OCI-LY7 (cell line): ENCODE data around the gene CDH15. TPM values are rescaled to one million over a fixed set of nuclear protein-coding genes. Genes with fewer than 3 reads are reported as not detected.

Source experiments
- BruUV-seq: library from RNA; stranded (reverse); fragments of 400-500 nt; replicated peaks from 2 replicates; lab custom pipeline; 2021; lab: Mats Ljungman, UMichigan
- CTCF ChIA-PET: fragments of 300-600 bp; sonication (Branson Sonifier 250); formaldehyde crosslinking; loops from one replicate; lab custom pipeline; 2022; ENCODE audit warnings: antibody characterized with exemption; ENCODE audit not compliant: unreplicated experiment; lab: Charles Lee
- POLR2A ChIA-PET: fragments of 300-600 bp; sonication (Branson Sonifier 250); formaldehyde crosslinking; loops from one replicate; lab custom pipeline; 2022; ENCODE audit warnings: antibody characterized with exemption; lab: Charles Lee
- DNase-seq: peaks from one replicate; pipeline ENCODE4 v3.0.0-alpha.2; 2015; ENCODE audit warnings: low spot score
- H2AFZ ChIP-seq: fragments of 200-600 bp; sonication (generic), shearing (Covaris generic); 2 replicates; pipeline ENCODE4 v1.6.1; 2014; ENCODE audit warnings: mild to moderate bottlenecking, antibody characterized with exemption, low read length, moderate library complexity
- H3K27ac ChIP-seq: fragments of 200-600 bp; sonication (generic); 2 replicates; pipeline ENCODE4 v1.5.1; 2014; ENCODE audit warnings: mixed run types, low read depth, mild to moderate bottlenecking, moderate library complexity, low read length, inconsistent platforms; ENCODE audit not compliant: poor library complexity, severe bottlenecking
- H3K36me3 ChIP-seq: fragments of 200-600 bp; sonication (generic); 2 replicates; pipeline ENCODE4 v1.6.1; 2014; ENCODE audit warnings: mild to moderate bottlenecking, antibody characterized with exemption, low read length, moderate library complexity, mixed read lengths; ENCODE audit not compliant: insufficient read depth
- H3K4me1 ChIP-seq: fragments of 200-600 bp; sonication (generic); 2 replicates; pipeline ENCODE4 v1.5.1; 2014; ENCODE audit warnings: mild to moderate bottlenecking, low read length; ENCODE audit not compliant: insufficient read depth, poor library complexity, severe bottlenecking
- H3K4me2 ChIP-seq: fragments of 200-600 bp; sonication (generic); 2 replicates; pipeline ENCODE4 v1.6.1; 2014; ENCODE audit warnings: mild to moderate bottlenecking, low read length
- H3K4me3 ChIP-seq: fragments of 200-600 bp; sonication (generic); 2 replicates; pipeline ENCODE4 v1.5.1; 2014; ENCODE audit warnings: mild to moderate bottlenecking, low read depth, low read length; ENCODE audit not compliant: poor library complexity, severe bottlenecking
- H3K79me2 ChIP-seq: fragments of 200-600 bp; sonication (generic); 2 replicates; pipeline ENCODE4 v1.6.1; 2016; ENCODE audit warnings: low read depth, mild to moderate bottlenecking, low read length, moderate library complexity, mixed read lengths; ENCODE audit not compliant: insufficient read depth
- H3K9me2 ChIP-seq: fragments of 200-600 bp; sonication (generic); 2 replicates; pipeline ENCODE4 v1.6.1; 2016; ENCODE audit warnings: mild to moderate bottlenecking, low read length, mixed read lengths; ENCODE audit not compliant: insufficient read depth
- H3K9me3 ChIP-seq: fragments of 200-600 bp; sonication (generic); 2 replicates; pipeline ENCODE4 v1.6.1; 2014; ENCODE audit warnings: mild to moderate bottlenecking, mixed run types, low read length, mixed read lengths
- H4K20me1 ChIP-seq: fragments of 200-600 bp; sonication (generic); 2 replicates; pipeline ENCODE4 v1.6.1; 2014; ENCODE audit warnings: mild to moderate bottlenecking, antibody characterized with exemption, low read length, moderate library complexity, mixed read lengths; ENCODE audit not compliant: insufficient read depth
- EZH2phosphoT487 ChIP-seq: fragments of 200-600 bp; sonication (generic); IDR thresholded peaks from 2 replicates; pipeline ENCODE4 v1.6.1; 2018; ENCODE audit warnings: low read depth, borderline replicate concordance, mild to moderate bottlenecking, mixed run types, antibody characterized with exemption, low read length, moderate library complexity, mixed read lengths
- intact Hi-C: fragments of 100-400 bp; cut with micrococcal nuclease; formaldehyde crosslinking; loops from one replicate; pipeline ENCODE4 v1.10.0; 2022; ENCODE audit not compliant: unreplicated experiment
- total RNA-seq, 2 experiments: library from RNA; depleted of rRNA in 1 of 2; stranded (reverse); fragments of >200 nt in 1 of 2; shearing (Covaris generic) in 1 of 2; gene quantifications; 2 replicates each; pipeline ENCODE4 v1.2.3, GENCODE V29; 2014 to 2022
- TF ChIP-seq, protein P1 (sequence below): fragments of 200-600 bp; sonication (generic); conservative IDR thresholded peaks from 2 replicates; pipeline ENCODE4 v1.5.1; 2014; ENCODE audit warnings: mild to moderate bottlenecking, antibody characterized with exemption, low read length, moderate library complexity, mixed read lengths

The CDH15 gene
- total RNA-seq, 2 experiments from 2014 or later: not detected

DNA sequence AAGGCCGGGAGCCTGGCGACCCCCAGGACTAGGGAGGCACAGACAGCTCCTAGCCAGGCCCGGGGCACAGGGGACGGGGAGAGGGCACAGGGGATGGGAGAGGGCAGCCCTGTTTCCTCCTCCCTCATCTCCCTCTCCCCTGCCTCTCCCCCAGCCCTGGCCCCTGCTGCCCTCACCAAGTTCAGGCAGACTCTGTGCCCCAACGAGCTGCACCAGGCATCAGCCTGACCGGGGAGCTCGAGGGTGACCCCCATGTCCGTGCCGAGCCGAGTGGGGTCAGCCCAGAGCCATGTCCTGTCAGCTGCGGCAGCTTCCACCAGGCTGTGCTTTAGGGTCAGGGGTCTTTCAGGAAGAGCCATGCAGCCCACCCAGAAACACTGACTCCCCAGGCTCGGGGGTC lies 6.0 kb downstream of the CDH15 start:
- BruUV-seq: no TSS peak
- H3K4me1 ChIP-seq: no peaks in the 10 kb centered on the region
- H3K4me3 ChIP-seq: no peak overlapping the region
- no peak for DNase-seq
- TF ChIP-seq, protein P1, sequence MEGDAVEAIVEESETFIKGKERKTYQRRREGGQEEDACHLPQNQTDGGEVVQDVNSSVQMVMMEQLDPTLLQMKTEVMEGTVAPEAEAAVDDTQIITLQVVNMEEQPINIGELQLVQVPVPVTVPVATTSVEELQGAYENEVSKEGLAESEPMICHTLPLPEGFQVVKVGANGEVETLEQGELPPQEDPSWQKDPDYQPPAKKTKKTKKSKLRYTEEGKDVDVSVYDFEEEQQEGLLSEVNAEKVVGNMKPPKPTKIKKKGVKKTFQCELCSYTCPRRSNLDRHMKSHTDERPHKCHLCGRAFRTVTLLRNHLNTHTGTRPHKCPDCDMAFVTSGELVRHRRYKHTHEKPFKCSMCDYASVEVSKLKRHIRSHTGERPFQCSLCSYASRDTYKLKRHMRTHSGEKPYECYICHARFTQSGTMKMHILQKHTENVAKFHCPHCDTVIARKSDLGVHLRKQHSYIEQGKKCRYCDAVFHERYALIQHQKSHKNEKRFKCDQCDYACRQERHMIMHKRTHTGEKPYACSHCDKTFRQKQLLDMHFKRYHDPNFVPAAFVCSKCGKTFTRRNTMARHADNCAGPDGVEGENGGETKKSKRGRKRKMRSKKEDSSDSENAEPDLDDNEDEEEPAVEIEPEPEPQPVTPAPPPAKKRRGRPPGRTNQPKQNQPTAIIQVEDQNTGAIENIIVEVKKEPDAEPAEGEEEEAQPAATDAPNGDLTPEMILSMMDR: no peak
- no peak for TF ChIP-seq EZH2phosphoT487
- no peak overlapping the region for H3K4me2 ChIP-seq
- no peaks in the 10 kb centered on the region for H3K9me2 ChIP-seq
- H4K20me1 ChIP-seq: no peaks in the 10 kb centered on the region
- no peak overlapping the region for H3K27ac ChIP-seq
- H3K9me3 ChIP-seq: no peaks in the 10 kb centered on the region
- intact Hi-C loops: no loop called here
- ChIA-PET CTCF (no interaction called here), POLR2A (no interaction called here)
- H2AFZ ChIP-seq: no peak overlapping the region
- H3K36me3 ChIP-seq: no peaks in the 10 kb centered on the region
- H3K79me2 ChIP-seq: no peaks in the 10 kb centered on the region

DNA sequence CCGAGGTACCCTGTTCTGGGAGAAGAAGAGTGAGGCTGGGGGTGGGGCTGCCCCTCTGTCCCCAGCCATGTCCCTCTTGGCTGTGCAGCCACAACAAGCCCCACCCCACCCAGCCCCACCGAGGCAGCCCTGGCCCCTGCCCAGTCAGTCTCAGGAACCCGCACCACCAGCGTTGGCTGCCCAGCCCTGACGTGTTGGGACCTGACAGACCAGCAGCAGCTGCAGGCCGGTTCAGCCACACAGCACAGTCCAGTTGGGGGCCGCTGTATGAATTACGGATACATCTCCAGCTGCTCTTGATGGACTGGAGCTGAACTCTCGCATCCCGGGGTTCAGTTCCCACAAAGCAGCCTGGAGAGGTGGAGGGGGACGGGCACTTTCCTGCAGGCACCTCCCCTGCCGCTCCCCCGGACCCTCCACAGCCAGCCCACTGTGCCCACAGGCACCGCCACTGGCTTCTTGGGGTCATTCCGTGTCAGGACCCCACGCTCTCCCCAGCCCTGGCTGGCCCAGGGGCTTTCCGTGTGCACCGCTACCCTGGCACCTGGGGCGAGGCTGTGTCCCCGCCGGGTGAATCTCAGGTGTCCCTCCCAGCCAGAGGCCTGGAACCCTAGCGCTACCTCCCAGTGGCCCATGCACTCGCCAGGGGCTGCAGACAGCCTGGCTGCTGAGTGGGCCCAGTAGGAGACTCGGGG lies 7.1 kb downstream of the CDH15 start:
- no TSS peak for BruUV-seq
- ChIA-PET POLR2A (no interaction called here), CTCF (no interaction called here)

DNA sequence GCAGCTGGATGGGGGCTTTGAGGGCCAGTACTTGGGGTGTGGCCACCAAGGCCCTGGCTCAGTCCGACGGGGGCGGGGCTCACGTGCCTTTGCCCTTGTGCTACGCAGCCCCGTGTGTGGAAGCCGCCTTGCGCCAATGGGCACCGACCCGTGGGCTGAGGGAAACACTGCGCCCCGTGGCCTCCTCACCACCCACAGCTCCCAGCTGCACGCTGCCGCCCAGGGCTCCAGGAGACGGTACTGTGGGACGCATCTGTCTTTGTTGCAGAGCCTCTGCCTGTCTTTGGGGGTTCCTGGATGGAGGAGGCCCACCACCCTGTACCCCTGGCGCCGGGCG lies 7.6 kb downstream of the CDH15 start:
- no peak overlapping the region for H2AFZ ChIP-seq
- no peaks in the 10 kb centered on the region for H3K9me2 ChIP-seq
- H3K36me3 ChIP-seq: no peaks in the 10 kb centered on the region
- no peak overlapping the region for H3K4me3 ChIP-seq
- no peak overlapping the region for H3K4me2 ChIP-seq
- intact Hi-C loops: no loop called here
- H3K4me1 ChIP-seq: no peaks in the 10 kb centered on the region
- H4K20me1 ChIP-seq: no peaks in the 10 kb centered on the region
- ChIA-PET CTCF (no interaction called here), POLR2A (no interaction called here)
- no peak for DNase-seq
- H3K9me3 ChIP-seq: no peaks in the 10 kb centered on the region
- no TSS peak for BruUV-seq
- no peaks in the 10 kb centered on the region for H3K79me2 ChIP-seq
- H3K27ac ChIP-seq: no peak overlapping the region
- TF ChIP-seq, protein P1: no peak

More for the DNA sequence above, 7.1 kb downstream of the CDH15 start:
- H2AFZ ChIP-seq: no peak overlapping the region
- H3K4me3 ChIP-seq: no peak overlapping the region
- no peaks in the 10 kb centered on the region for H3K9me3 ChIP-seq
- DNase-seq: no peak
- no peaks in the 10 kb centered on the region for H3K9me2 ChIP-seq
- intact Hi-C loops: no loop called here
- no peaks in the 10 kb centered on the region for H4K20me1 ChIP-seq
- TF ChIP-seq, protein P1: no peak
- TF ChIP-seq EZH2phosphoT487: no peak
- H3K4me2 ChIP-seq: no peak overlapping the region
- H3K4me1 ChIP-seq: no peaks in the 10 kb centered on the region
- H3K36me3 ChIP-seq: no peaks in the 10 kb centered on the region
- H3K27ac ChIP-seq: no peak overlapping the region
- no peaks in the 10 kb centered on the region for H3K79me2 ChIP-seq
